Left cardiac atrium (tissue), 4 donors: Measurements from ENCODE around the gene ERMARD. TPM values are rescaled to one million over a fixed set of nuclear protein-coding genes. Genes with fewer than 3 reads are reported as not detected.

Experiments used
- ATAC-seq, 2 donors: fragments of 200-7000 bp; cut with Tn5 transposase; one replicate each; pipeline ENCODE4 v1.9.1; 2020; ENCODE audit warnings: mild to moderate bottlenecking in 2 of 2, moderate library complexity in 2 of 2
- DNase-seq: peaks from one replicate; pipeline ENCODE4 v3.0.0-alpha.2; 2020
- intact Hi-C, 2 donors: fragments of 100-400 bp; cut with DNase I; formaldehyde crosslinking; loops; one replicate each; pipeline versions ENCODE4 v1.14.1 to v1.15.1; 2022 to 2023
- total RNA-seq, 2 donors: library from RNA; stranded (reverse); fragmentation: NEBNext Ultra II Directional; extraction: Animal tissue kit (Norgen Biotek cat#: 25700); gene quantifications; one replicate each; pipeline ENCODE4 v1.2.1, GENCODE V29; 2021
- donor health status: DM: no; HTN: yes; CAD: no.
- donor health status: DM: no; HTN: yes; CAD: no; lungs with severe emphysema.
- donor health status: DM: yes; HTN: yes; CAD: no.
- donor health status: Dilated cardiomyopathy.

Gene ERMARD
- total RNA-seq, 2 donors from 2014 or later: 10.5 to 11.3 TPM

DNA sequence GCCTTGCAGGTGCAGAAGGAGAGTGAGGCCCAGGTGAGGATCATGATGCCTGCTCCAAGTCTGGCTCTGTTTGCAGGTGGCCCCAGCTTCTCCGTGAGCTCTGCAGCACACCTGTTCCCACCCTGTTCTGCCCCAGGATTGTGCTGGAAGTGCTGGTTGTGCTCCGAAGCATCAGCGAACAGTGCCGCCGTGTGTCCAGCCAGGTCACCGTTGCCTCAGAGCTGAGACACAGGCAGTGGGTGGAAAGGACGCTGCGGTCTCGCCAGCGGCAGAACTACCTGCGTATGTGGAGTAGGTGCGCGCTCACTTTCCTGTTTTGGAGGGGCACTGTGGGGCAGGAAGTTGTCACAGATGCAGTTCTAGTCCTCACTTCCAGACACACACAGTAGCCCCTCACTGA is 25.0 kb downstream of the ERMARD start:
- intact Hi-C loops: no loop called here
- ATAC-seq (no peak), DNase-seq (no peak)

DNA sequence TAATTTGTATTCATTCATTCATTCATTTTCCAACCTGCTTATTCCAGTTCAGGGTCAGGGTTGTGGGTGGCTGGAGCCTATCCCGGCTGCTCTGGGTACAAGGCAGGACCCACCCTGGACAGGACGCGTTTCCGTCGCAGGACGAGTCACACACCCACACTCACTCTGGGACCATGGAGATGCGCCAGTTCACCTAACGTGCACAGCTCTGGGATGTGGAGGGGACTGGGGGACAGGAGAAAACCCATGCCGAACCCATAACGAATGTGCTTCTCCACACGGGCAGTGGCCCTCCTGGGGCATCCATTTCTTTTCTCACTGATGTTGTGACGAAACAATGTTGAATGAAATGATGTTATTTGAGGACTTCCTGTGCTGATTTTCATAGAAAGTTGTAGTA is 26.5 kb downstream of the ERMARD start:
- DNase-seq (no peak), ATAC-seq (no peak)
- intact Hi-C loops: no loop called here

DNA sequence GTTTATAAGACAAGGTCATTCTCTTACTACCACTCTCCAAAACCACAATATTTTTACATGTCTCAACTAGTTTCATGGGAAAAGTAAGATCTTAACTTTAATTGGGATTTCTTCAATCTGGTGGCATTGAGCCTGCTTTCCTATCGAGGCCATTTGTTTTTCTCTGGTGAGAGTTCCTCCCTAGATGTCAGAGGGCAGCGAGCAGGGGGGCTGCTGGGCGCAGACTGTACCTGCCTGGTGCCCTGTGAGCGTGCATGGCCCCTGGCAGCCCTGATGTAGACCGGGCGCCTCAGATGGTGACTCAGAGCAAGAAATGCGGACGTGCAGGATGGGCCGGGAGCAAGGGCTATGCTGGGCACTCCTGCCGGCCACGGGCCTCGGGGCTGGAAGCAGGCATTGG is 27.2 kb downstream of the ERMARD start:
- no peak for DNase-seq
- intact Hi-C loops: no loop called here
- ATAC-seq: no peak

DNA sequence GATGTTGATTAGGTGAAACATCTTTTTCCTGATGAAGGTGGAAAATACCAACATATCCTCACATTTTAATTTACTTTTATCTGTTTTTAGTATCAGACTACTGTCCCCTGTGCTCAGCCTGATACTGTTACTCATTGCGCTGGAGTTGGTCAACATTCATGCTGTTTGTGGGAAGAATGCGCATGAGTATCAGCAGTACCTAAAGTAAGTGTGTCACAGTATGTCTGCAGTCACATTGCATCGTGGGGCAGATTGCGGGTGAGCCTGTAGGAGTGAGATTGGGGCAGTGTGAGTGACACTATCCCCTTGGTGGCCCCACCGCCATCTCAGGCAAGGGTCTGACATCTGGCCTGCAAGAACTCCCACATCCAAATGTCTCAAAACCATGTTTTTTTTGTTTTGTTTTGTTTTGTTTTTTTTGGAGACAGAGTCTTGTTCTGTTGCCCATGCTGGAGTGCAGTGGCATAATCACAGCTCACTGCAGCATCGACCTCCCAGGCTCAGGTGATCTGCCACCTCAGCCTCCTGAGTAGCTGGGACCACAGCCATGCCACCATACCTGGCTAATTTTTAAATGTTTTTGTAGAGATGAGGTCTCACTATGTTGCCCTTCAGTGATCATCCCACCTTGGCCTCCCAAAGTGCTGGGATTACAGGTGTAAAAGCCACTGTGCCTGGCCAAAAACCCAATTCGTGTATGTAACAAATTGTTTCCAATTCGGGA is 27.8 kb downstream of the ERMARD start:
- ATAC-seq (no peak), DNase-seq (no peak)
- intact Hi-C loops: no loop called here

DNA sequence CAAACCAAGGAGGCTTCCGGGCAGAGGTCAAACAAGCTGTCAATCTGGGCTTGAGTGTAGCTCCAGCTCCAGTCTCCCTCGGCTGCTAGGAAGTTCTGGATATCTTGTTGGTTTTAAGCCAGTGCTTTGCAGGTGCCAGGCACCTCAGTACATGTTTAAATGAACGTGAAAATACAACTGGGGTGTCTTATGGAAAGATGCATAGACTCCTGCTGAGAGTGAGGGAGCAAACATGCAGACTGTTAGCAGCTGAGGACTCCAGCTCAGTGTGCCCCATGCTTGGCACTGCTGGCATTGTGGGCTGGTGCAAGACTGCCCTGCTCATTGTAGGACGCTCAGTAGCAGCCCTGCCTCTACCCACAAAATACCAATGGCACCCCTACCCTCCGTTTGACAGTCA is 28.5 kb downstream of the ERMARD start:
- no peak for DNase-seq
- intact Hi-C loops: no loop called here
- no peak for ATAC-seq

DNA sequence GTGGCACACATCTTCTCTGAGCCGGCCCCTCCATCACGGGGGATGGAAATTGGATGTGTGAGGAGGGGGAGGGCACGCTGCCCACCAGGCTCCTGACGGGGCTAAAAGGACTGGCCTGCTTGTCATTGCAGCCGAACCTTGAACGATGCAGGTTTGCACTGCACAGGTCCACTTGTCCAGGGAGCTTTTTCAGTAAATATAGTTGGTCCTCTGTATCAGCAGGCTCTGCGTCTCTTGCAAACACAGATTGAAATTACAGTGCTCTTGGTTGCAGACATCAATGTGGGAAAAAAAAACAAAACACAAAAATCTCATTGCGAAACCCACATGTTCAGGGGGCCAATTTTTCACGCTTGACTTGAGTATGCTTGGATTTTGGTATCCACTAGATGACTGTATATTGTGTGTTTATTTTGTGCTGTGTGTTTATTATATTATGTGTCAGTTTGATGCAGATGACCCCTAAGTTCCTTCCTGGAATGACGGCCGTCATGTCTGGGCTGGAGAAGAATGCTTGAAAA is 29.2 kb downstream of the ERMARD start:
- intact Hi-C loops: no loop called here
- DNase-seq: no peak
- ATAC-seq: no peak

DNA sequence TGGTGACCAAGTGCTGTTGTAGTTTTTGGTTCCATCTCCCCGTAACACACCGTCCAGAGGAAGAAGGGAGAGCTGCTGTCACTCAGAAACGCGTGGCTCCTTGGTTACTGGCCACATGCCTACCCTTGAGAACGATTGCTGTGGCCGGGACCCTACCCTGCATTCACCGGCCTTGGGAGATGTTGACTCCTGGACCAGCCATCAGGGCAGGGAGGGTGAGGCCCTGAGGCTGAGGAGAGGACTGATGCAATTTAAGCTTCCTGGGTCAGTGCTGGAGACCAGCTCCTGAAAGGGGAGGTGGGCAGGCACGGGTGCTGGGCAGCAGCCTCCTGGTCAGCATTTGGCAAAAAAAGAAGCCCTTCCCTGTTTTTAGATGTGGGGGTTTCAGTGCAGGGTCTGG is 31.5 kb downstream of the ERMARD start:
- intact Hi-C loops: no loop called here
- DNase-seq (no peak), ATAC-seq (no peak)

DNA sequence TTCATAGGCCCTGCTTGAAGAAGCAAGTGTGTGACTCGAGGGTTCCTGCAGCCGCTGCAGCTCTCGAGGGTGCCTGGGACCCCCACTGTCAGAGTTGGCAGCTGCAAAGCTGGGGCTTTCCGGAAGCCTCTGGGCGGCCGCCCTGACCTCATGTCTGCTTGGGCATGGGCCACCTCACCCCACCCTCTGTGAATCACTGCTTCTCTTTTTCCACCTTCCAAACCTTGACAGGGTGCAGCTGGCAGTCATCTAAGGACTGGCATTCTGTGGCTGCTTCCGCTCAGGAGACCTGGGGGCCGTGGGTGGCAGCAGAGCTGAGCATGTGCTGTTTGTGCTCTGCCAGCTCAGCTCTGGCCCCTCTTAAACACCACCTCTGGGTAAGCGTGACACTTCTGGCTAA is 32.0 kb downstream of the ERMARD start:
- no peak for ATAC-seq
- no peak for DNase-seq
- intact Hi-C loops: no loop called here

DNA sequence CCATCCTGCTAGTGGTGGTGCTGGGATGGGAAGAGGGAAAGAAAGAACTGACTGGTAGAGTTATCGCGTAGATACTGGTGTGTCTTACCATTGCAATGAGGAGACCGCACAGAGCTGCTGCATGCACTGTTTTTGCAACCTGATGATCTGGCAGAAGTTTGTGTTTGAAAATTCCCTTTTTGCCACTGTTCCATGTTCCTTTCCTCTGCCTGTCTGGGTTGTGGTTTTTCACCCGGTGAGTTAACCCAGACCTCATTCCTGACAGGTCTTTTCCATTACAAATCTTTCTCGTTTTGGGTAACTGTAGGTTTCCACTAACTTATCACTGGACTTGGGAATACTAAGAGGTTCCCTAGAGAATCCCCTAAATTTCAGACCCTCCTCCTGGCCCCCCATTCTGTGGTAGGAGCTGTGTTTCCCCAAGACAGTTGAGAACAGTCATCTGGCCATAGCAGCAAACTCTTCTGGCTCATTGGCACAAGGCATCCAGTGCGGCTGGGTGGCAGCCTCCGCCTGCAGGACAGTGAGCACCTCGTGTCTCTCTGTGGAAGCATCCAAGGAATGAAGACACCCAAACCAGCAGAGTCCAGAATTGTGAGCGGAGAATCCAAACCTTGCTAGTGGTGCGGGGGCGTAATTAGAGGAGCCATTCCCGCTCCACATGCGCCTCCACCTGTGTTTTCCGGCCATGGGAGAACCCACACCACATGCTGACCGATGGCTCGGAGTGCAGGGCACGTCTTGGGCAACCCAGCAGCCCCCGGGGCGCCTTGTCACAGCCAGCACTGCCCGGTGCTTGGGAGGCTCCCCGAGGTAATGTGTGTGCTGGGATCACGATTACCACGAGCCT is 32.8 kb downstream of the ERMARD start:
- ATAC-seq (no peak), DNase-seq (no peak)
- intact Hi-C loops: no loop called here

DNA sequence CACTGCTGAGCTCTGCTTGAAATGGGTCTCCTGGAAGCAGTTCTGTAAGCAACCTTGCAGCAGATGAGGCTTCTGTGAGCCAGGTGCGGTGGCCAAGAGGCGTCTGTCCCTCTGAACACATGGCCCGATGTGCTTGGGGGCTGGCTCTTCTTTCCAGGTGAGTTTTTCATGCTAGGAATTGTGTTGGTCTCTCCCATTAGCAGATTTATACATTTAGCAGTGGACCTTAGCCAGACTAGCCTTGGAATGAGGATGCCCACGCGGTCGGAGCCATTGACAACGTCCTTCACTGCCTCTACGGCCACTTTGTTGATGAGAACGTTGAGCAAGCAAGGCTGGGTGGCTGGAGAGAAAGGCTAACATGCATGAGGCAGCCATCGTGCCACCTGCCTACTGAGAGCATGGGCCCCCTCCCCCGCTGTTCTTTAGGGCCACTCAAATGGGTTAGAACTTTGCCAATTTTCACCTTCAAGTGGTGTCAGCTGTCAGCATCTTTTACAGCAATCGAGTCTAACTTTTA is 33.5 kb downstream of the ERMARD start:
- DNase-seq (no peak), ATAC-seq (no peak)
- intact Hi-C loops: no loop called here

DNA sequence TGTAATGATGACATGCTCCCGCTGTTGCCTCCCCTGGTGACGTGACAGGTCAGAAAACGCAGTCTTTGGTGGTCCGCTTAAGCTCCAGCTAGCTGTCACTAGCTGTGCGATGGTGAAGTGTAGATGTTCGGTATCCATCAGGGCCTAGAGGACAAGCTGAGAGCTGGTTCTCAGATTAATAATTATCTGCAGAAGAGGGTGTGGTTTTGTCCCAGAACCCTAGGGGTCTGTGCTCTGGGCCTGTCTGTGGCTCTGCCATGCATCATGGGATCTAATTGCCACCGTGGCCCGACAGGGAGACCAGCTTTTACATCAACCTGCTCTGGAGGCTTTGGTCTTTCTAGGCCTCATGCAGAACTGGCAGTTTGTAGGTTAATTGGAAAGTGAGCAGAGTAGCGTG is 34.1 kb downstream of the ERMARD start:
- DNase-seq: no peak

DNA sequence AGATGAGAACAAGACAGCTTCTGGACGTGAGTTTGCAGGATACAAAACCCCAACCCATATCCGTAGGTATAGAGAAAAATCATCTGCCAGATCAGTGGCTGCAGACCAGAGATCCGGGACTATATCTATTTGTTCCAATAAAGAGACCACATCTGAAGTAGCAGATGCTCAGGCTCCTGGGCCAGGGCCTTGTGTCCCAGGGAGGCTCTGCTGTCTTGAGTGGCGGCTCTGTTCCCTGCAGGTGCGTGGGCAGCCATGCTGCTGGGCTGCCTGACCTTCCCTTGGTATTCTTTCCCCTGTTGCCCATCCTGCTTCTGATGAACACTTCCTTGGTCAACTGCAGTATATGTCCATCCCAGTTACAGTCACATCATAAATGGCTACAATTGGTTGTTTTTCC is 34.9 kb downstream of the ERMARD start:
- no peak for DNase-seq

More for the DNA sequence above, 34.1 kb downstream of the ERMARD start:
- intact Hi-C loops: no loop called here
- no peak for ATAC-seq

DNA sequence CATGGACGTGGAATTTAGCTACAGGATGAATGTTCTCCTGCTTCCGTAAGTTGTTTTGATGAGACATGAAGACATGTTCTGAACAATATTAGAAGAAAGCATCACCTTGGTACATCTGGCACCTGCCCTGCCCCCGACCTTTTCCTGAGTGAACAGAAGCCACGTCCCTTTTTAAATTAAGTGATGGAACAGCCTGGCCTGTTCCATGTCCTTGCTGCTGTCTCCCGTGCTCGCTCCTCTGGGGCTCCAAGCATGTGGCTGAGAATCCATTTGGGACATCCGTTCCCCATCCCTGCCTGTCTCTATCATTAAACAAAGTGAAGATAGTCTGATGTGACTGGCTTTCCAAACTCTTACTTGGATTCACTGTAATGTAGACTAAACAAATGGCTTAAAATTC is 36.4 kb downstream of the ERMARD start:
- intact Hi-C loops: no loop called here
- DNase-seq: no peak
- no peak for ATAC-seq

More for the DNA sequence above, 34.9 kb downstream of the ERMARD start:
- intact Hi-C loops: no loop called here
- ATAC-seq: no peak

DNA sequence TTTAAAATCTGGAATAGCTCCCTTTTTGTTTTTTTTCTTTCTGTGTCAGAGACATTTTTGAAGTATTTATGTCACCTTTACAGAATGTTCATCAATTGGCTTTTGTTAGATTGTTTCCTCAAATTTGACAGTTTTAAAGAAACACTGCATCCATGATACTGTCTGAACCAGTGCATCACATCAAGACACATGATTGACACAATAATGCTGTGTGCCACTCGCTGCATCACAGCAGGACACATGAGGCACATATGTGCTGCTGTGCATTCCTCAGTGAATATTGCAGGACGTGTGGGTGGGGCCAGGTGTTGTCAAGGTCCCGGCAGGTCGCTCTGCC is 37.4 kb downstream of the ERMARD start:
- DNase-seq (no peak), ATAC-seq (no peak)
- intact Hi-C loops: no loop called here

DNA sequence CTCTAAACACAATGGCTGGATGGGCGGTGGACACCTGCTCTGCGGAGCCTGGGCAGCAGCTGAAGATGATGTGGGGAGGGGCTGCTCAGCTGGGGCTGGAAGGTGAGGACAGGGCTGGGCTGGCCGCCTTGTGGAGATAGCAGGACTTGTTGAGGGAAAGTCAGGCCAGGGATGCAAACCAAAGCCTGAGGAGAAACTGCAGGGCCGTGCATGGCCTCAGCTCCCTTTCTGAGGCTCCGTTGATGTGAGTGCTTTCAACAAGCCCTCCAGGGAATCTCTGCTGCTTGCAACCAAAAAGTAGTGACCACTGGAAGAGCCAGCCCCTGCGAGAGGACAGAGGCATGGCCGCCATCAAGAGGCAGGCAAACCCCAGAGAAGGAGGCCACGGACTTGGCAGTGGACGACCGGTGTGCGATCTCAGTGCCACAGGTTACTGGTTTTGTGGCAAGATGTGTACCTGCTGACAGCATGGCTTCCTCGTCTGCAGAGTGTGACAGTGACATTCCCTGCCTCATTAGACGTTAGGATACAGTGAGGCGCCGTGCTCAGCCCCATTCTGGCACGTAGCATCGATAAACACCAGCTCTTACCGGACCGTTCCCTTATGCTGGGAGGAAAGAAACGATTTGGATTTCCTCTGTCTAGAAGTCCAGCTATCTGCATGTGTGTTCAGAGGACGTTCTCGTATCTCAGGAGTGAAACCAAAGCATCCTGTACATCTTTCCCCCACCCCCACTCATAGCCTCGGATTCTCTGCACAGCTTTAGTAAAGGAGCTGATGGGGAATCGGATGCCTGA is 37.9 kb downstream of the ERMARD start:
- ATAC-seq (no peak), DNase-seq (no peak)
- intact Hi-C loops: no loop called here

DNA sequence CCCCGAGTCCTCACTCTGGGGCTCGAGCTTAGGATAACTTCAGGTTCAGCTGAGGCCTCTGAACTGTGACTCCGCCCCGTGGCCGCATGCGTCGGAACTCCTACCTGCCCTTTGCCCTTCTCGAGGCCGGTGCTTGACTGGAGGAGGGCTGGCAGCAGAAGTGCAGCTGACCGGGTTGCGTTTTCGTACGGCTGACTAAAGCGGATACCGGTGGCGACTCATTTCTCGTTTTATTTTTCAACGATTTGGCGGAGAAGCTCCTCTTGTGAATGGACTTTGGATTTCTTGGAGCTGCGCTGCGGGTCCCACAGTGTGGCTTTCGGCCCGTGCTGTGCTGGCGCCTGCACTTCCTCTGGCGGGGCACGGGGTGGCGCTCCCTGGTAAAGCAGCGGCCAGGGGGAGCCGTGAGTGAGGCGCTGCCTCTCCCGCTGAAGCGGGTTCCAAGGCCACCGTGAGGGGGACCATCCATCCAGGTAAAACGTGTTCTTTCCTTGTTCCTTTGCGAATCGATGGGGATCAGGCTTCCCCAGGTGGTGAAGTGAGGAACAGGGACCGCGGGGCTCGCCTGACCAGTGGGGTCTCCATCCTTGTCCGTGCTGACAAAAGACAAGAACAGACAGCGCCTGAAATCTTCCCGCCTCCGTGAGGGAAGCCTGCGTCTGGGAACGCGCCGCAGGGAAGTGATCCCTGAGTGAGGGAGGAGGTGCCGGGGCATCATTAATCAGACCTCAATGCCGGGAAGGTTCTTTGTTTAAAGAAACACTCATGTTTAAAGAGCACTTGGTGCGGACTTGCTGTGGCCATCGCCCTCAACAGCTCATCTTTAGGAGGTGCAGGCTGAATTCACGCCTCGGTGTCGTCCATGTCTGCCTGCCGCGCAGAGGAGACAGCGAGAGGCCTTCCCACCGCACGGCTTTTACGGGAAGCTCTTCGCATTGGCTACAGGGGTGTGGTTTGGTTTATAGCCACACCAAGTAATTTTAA is 38.8 kb downstream of the ERMARD start:
- DNase-seq: peak; percentile 79
- intact Hi-C loops: loop anchor here in 1 of 2 donors (5.0 kb wide), 1 partner anchor 737 kb away; no protein-coding TSS in a partner anchor
- ATAC-seq: peak; percentile 95 to 97

DNA sequence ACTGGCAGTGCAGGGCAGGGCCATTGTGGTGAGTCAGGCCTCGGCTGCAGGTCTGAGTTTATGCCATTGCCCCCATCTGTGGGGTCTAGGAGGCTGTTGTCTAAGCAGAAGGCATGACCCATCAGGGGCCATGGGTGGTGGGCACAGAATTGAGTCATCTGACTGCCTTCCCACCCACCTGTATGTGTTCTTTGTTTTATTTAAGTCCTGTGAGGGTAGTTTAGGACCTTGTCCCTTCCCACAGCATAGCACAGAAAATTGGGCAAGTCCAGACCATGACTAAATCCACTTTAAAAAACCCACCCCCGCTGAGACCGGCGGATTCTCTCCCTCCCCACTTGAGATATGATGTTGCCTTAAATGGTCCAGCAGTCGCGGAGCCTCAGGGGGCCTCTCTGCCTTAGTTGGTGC is 40.3 kb downstream of the ERMARD start:
- ATAC-seq (no peak), DNase-seq (no peak)
- intact Hi-C loops: loop anchor here in 1 of 2 donors (5.0 kb wide), 1 partner anchor 736 kb away; no protein-coding TSS in a partner anchor

DNA sequence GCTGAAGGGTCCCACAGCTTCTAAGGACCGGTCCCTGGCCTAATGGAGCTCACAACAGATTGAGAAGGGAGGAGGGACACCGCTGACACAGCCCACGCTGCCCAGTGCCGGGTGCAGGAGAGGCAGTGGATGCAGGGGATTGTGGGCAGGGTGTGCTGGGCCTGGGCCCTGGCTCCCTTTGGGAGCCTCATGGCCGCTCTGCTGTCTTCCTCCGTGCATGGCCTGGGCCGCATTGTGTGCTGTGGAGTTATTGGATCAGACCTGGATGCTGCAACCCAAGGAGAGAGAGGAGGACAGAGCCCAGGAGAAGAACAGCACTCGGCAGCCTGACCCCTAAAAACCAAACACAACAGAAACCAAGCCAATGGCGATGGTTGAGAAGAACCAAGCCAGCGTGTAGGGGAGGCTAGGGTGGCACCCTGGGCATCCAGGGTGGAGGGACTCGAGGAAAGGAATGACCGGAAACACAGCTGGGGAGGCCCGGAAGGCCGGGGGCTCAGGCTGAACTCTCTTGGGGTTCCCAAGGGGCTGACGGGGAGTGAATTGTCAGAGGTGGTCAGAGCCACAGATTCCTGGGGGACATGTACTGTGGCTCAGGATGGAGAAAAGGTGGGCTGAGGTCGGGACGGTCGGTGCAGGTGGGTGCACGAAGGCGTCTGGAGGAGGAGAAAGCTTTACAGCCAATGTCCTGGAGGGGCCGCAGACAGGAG is 41.0 kb downstream of the ERMARD start:
- DNase-seq (no peak), ATAC-seq (no peak)
- intact Hi-C loops: loop anchor here in 1 of 2 donors (5.0 kb wide), 1 partner anchor 735 kb away; no protein-coding TSS in a partner anchor
